ENCODE results near the gene BTF3. TPM values are rescaled to one million over a fixed set of nuclear protein-coding genes. Genes with fewer than 3 reads are reported as not detected.

Gene BTF3
- total RNA-seq, 1 experiment from 2014 or later, result 347 TPM

GRCh38 chr5:73525606-73526203 is 27.5 kb downstream of the BTF3 start:
- no peaks in the 10 kb centered on the region for H3K36me3 ChIP-seq (replicated peaks; ENCODE audit: control insufficient read depth, insufficient read depth, low read length)
- DNase-seq, result no peak
- no peaks in the 10 kb centered on the region for H3K27me3 ChIP-seq (ENCODE audit: control insufficient read depth, insufficient read depth, low read length)
- no peak overlapping the region for H3K4me3 ChIP-seq (ENCODE audit: insufficient read depth, low read depth, low read length)

GRCh38 chr5:73528248-73528647 is 30.0 kb downstream of the BTF3 start:
- DNase-seq, result no peak
- Histone ChIP-seq H3K27me3 (ENCODE audit: control insufficient read depth, insufficient read depth, low read length) (no peaks in the 10 kb centered on the region), H3K36me3 (replicated peaks; ENCODE audit: control insufficient read depth, insufficient read depth, low read length) (no peaks in the 10 kb centered on the region), H3K4me3 (ENCODE audit: insufficient read depth, low read depth, low read length) (no peak overlapping the region)

GRCh38 chr5:73529081-73529480 is 30.8 kb downstream of the BTF3 start:
- Histone ChIP-seq H3K36me3 (replicated peaks; ENCODE audit: control insufficient read depth, insufficient read depth, low read length) (no peaks in the 10 kb centered on the region), H3K27me3 (ENCODE audit: control insufficient read depth, insufficient read depth, low read length) (no peaks in the 10 kb centered on the region), H3K4me3 (ENCODE audit: insufficient read depth, low read depth, low read length) (no peak overlapping the region)
- no peak for DNase-seq

GRCh38 chr5:73531356-73531755 is 33.1 kb downstream of the BTF3 start:
- no peak for DNase-seq
- Histone ChIP-seq H3K36me3 (replicated peaks; ENCODE audit: control insufficient read depth, insufficient read depth, low read length) (no peaks in the 10 kb centered on the region), H3K27me3 (ENCODE audit: control insufficient read depth, insufficient read depth, low read length) (no peaks in the 10 kb centered on the region), H3K4me3 (ENCODE audit: insufficient read depth, low read depth, low read length) (no peak overlapping the region)

GRCh38 chr5:73532195-73532594 is 34.0 kb downstream of the BTF3 start:
- Histone ChIP-seq H3K27me3 (ENCODE audit: control insufficient read depth, insufficient read depth, low read length) (no peaks in the 10 kb centered on the region), H3K36me3 (replicated peaks; ENCODE audit: control insufficient read depth, insufficient read depth, low read length) (no peaks in the 10 kb centered on the region), H3K4me3 (ENCODE audit: insufficient read depth, low read depth, low read length) (no peak overlapping the region)
- no peak for DNase-seq

- Histone ChIP-seq H3K4me3 (ENCODE audit: insufficient read depth, low read depth, low read length) (no peak overlapping the region), H3K36me3 (replicated peaks; ENCODE audit: control insufficient read depth, insufficient read depth, low read length) (no peaks in the 10 kb centered on the region), H3K27me3 (ENCODE audit: control insufficient read depth, insufficient read depth, low read length) (no peaks in the 10 kb centered on the region)
- no peak for DNase-seq
These were observed 35.9 kb downstream of the BTF3 start for GRCh38 chr5:73534011-73534644.

DNA sequence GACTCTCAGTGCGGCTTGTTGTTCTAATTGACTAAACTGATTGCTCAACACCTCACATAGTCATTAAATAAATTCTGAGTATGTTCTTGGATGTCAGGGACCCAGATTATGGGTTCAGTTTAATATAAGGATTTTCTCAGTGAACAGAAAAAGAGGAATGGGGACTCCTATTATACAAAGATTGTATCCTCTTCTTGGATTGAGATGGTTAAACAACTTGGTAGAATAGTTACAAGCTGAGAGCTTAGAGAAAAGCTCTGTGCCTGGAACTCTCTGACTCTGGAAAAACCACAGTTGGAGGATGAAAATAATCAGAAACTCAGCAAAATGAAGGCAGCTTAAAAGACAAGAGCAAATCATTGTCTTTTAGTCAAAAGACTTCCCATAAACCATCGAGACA is 36.7 kb downstream of the BTF3 start:
- Histone ChIP-seq H3K36me3 (replicated peaks; ENCODE audit: control insufficient read depth, insufficient read depth, low read length) (no peaks in the 10 kb centered on the region), H3K27me3 (ENCODE audit: control insufficient read depth, insufficient read depth, low read length) (no peaks in the 10 kb centered on the region), H3K4me3 (ENCODE audit: insufficient read depth, low read depth, low read length) (no peak overlapping the region)
- no peak for DNase-seq

DNA sequence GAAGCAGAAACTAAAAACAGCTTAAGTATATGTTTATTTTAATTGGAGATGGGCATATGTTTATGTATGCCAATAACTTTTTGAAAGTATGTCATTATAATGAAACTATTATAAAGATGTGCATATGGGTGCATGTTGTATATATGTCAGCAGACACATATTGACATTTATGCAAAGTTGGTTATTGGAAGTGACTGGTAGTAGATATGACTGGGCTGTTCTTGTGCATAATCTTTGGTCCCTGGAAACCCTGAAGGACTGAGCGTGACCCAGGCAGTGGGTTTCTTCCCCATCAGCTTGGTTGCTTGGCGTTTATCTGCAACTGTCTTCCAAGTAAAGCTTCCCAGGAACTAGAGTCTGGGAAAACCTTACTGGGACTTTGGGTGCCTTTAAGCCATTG is 41.5 kb downstream of the BTF3 start:
- DNase-seq, result no peak
- Histone ChIP-seq H3K27me3 (ENCODE audit: control insufficient read depth, insufficient read depth, low read length) (no peaks in the 10 kb centered on the region), H3K4me3 (ENCODE audit: insufficient read depth, low read depth, low read length) (no peak overlapping the region), H3K36me3 (replicated peaks; ENCODE audit: control insufficient read depth, insufficient read depth, low read length) (no peaks in the 10 kb centered on the region)

- DNase-seq, result no peak
- Histone ChIP-seq H3K4me3 (ENCODE audit: insufficient read depth, low read depth, low read length) (no peak overlapping the region), H3K27me3 (ENCODE audit: control insufficient read depth, insufficient read depth, low read length) (no peaks in the 10 kb centered on the region), H3K36me3 (replicated peaks; ENCODE audit: control insufficient read depth, insufficient read depth, low read length) (no peaks in the 10 kb centered on the region)
These were observed 42.0 kb downstream of the BTF3 start for GRCh38 chr5:73540192-73540591.

- no peaks in the 10 kb centered on the region for H3K36me3 ChIP-seq (replicated peaks; ENCODE audit: control insufficient read depth, insufficient read depth, low read length)
- H3K27me3 ChIP-seq (ENCODE audit: control insufficient read depth, insufficient read depth, low read length), result no peaks in the 10 kb centered on the region
- DNase-seq, result no peak
- no peak overlapping the region for H3K4me3 ChIP-seq (ENCODE audit: insufficient read depth, low read depth, low read length)
These were observed 43.8 kb downstream of the BTF3 start for GRCh38 chr5:73542020-73542419.

GRCh38 chr5:73544429-73545402 is 46.5 kb downstream of the BTF3 start:
- no peak for DNase-seq
- Histone ChIP-seq H3K27me3 (ENCODE audit: control insufficient read depth, insufficient read depth, low read length) (no peaks in the 10 kb centered on the region), H3K36me3 (replicated peaks; ENCODE audit: control insufficient read depth, insufficient read depth, low read length) (no peaks in the 10 kb centered on the region), H3K4me3 (ENCODE audit: insufficient read depth, low read depth, low read length) (no peak overlapping the region)

GRCh38 chr5:73545403-73545779 is 47.1 kb downstream of the BTF3 start:
- H3K27me3 ChIP-seq (ENCODE audit: control insufficient read depth, insufficient read depth, low read length), result no peaks in the 10 kb centered on the region
- no peaks in the 10 kb centered on the region for H3K36me3 ChIP-seq (replicated peaks; ENCODE audit: control insufficient read depth, insufficient read depth, low read length)
- DNase-seq, result no peak
- no peak overlapping the region for H3K4me3 ChIP-seq (ENCODE audit: insufficient read depth, low read depth, low read length)

DNA sequence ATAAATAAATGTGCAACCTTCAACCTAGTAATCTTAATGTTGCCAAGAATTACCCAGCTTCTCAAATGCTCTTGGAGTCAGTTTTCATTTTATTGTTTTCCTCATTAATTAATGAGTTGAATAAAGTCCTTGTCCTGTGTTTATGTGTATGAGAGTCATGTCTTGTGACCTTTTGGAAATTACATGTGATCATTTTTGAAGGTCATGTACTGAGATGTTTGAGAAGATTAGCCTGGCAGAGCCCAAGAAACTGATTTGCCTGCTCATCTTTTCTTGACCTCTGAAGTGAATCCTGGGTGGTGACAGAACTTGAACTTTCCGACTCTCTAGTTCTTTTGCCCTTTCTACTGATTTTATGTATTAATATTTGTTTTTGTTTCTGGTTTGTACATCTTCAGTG is 51.8 kb downstream of the BTF3 start:
- Histone ChIP-seq H3K36me3 (replicated peaks; ENCODE audit: control insufficient read depth, insufficient read depth, low read length) (no peaks in the 10 kb centered on the region), H3K27me3 (ENCODE audit: control insufficient read depth, insufficient read depth, low read length) (no peaks in the 10 kb centered on the region), H3K4me3 (ENCODE audit: insufficient read depth, low read depth, low read length) (no peak overlapping the region)
- no peak for DNase-seq

DNA sequence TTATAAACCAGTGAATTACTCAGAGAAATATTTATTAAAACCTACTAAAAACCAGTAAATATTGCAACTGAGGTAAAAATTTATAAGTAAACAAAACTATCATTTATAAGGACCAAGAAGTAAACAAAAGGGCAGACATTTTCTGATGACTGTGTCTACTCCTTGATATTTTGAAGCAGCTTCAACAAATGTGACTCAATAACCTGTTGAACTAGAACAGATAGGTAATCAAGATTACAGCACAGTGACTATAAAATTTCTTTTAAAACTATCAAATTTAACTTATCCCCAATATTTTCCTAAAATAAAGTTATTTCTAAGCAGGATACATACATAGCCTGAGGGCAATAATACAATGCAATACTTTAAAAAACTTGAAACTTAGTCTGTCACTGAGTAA is 54.4 kb downstream of the BTF3 start:
- Histone ChIP-seq H3K27me3 (ENCODE audit: control insufficient read depth, insufficient read depth, low read length) (no peaks in the 10 kb centered on the region), H3K36me3 (replicated peaks; ENCODE audit: control insufficient read depth, insufficient read depth, low read length) (no peaks in the 10 kb centered on the region; the same call in 1 of the 2 replicates), H3K4me3 (ENCODE audit: insufficient read depth, low read depth, low read length) (no peak overlapping the region)
- DNase-seq, result no peak

Measured in H7 (cell line).